Measurements from ENCODE around the gene RAPGEF3.

GRCh38 chr12:47736216-47736615 is 22.5 kb downstream of the RAPGEF3 start:
- no peak for TF ChIP-seq POLR2A (IDR thresholded peaks at IDR 0.05)
- TF ChIP-seq, protein P1, sequence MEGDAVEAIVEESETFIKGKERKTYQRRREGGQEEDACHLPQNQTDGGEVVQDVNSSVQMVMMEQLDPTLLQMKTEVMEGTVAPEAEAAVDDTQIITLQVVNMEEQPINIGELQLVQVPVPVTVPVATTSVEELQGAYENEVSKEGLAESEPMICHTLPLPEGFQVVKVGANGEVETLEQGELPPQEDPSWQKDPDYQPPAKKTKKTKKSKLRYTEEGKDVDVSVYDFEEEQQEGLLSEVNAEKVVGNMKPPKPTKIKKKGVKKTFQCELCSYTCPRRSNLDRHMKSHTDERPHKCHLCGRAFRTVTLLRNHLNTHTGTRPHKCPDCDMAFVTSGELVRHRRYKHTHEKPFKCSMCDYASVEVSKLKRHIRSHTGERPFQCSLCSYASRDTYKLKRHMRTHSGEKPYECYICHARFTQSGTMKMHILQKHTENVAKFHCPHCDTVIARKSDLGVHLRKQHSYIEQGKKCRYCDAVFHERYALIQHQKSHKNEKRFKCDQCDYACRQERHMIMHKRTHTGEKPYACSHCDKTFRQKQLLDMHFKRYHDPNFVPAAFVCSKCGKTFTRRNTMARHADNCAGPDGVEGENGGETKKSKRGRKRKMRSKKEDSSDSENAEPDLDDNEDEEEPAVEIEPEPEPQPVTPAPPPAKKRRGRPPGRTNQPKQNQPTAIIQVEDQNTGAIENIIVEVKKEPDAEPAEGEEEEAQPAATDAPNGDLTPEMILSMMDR (IDR thresholded peaks at IDR 0.05): no peak

Data from breast epithelium (tissue), 3 donors.